NCI-H2196 (cell line): ENCODE results near the gene INAFM2.

ENCODE experiments used
- DNase-seq: peaks from one replicate; lab custom pipeline; 2025; ENCODE audit not compliant: unreplicated experiment; lab: John Stamatoyannopoulos, UW

INAFM2 gene

GRCh38 chr15:40305281-40305680 lies 18.2 kb upstream of the INAFM2 start:
- no peak for DNase-seq

- no peak for DNase-seq
These were observed 17.1 kb upstream of the INAFM2 start for GRCh38 chr15:40306371-40306770.

GRCh38 chr15:40306908-40307307 lies 16.6 kb upstream of the INAFM2 start:
- no peak for DNase-seq

- DNase-seq = no peak
These were observed 15.9 kb upstream of the INAFM2 start, which contains the start of gene PLCB2 for GRCh38 chr15:40307421-40308211. Gene PLCB2, minus strand, starts transcription at chr15:40307935. Its CDS starts 263 bp downstream, at chr15:40307672.

GRCh38 chr15:40309344-40309862 lies 14.1 kb upstream of the INAFM2 start:
- no peak for DNase-seq

GRCh38 chr15:40310001-40310959 lies 13.2 kb upstream of the INAFM2 start:
- peak; percentile 3 for DNase-seq

GRCh38 chr15:40310993-40311392 lies 12.5 kb upstream of the INAFM2 start:
- DNase-seq = no peak

- DNase-seq = no peak
These were observed 10.9 kb upstream of the INAFM2 start for GRCh38 chr15:40312370-40313158.

GRCh38 chr15:40313531-40314398 lies 9.7 kb upstream of the INAFM2 start:
- peak; percentile 49 for DNase-seq

- no peak for DNase-seq
These were observed 8.7 kb upstream of the INAFM2 start for GRCh38 chr15:40314723-40315276.

- no peak for DNase-seq
These were observed 6.6 kb upstream of the INAFM2 start for GRCh38 chr15:40316931-40317330.

GRCh38 chr15:40317580-40317979 lies 5.9 kb upstream of the INAFM2 start:
- no peak for DNase-seq

- DNase-seq = no peak
These were observed 3.1 kb upstream of the INAFM2 start for GRCh38 chr15:40320409-40320808.

- peak; percentile 30 for DNase-seq
These were observed 2.5 kb upstream of the INAFM2 start for GRCh38 chr15:40320931-40321371.

- no peak for DNase-seq
These were observed 807 bp upstream of the INAFM2 start for GRCh38 chr15:40322531-40323238.

GRCh38 chr15:40323953-40324937 lies 753 bp downstream of the INAFM2 start:
- no peak for DNase-seq

GRCh38 chr15:40325188-40325587 lies 1.7 kb downstream of the INAFM2 start:
- DNase-seq = no peak

GRCh38 chr15:40325700-40326099 lies 2.2 kb downstream of the INAFM2 start:
- no peak for DNase-seq
